ENCODE results near the gene PLEK.
A peak's percentile ranks its signal among the peaks of the same experiment; 100 is the strongest.
"Not testable (repeated sequence)": the region's sequence is repeated elsewhere in the genome, so short reads cannot be mapped to it uniquely, and the experiment has no call there.

PLEK gene

DNA sequence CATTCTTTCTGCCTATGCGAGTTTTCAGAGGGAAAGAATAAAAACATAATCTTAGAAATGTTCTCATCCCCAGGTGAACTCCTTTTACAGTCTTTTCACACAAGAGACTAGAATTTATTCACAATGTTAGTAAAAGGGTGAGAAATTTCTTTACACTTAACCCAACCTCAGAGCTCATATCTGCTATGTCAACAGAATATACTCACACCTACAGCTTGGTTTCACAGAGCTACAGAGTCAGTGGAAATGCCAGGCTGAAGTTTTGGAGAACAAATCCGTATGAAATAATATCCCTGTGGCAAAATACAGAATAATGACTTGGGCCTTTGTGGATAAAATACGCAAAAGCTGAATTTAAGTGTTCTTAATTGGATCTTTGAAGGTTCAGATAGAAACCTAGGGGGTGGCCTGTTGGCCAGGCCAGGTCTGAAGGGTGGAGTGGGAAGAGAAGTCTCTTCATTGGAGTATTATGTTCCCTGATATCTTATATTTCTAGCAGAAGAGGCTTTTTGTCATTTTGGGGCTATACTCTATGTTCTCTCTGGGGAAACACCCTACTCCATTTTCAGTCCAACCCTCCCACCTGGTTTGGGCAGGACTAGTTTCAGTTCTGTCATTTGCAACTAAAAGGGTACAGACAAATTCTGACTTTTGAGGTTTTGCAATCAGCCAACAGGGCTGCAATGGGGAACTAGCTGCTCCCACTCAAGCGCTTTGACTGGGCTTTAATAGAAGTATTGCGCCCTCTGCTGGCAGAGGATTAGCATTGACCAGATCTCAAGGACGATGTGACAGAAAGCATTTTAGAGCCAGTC is 76.3 kb downstream of the PLEK start:
- peak; percentile 58 to 75 for DNase-seq (ENCODE audit: low read depth in 2 of 2)

DNA sequence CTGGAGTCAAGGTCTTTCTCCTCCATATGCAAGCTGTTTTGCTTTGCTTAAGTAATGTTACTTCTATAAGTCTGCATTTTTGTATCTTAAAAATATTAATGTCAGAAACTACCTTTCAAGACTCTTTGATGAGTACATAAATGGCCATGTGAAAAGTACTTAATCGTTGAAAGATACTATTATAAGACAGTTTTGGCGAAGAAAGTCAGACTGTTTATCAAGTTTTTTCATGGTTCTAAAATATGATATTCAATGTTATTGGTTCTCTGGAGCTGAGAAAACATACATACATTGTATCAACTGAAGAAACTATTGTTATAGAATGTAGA is 76.9 kb downstream of the PLEK start:
- no peak for DNase-seq (ENCODE audit: low read depth in 2 of 2)

DNA sequence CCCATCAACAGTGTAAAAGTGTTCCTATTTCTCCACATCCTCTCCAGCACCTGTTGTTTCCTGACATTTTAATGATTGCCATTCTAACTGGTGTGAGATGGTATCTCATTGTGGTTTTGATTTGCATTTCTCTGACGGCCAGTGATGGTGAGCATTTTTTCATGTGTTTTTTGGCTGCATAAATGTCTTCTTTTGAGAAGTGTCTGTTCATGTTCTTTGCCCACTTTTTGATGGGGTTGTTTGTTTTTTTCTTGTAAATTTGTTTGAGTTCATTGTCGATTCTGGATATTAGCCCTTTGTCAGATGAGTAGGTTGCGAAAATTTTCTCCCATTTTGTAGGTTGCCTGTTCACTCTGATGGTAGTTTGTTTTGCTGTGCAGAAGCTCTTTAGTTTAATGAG is 81.3 kb downstream of the PLEK start:
- not testable (repeated sequence) for DNase-seq (ENCODE audit: low read depth in 2 of 2)
